ENCODE results near the gene C1orf174.

Gene C1orf174

GRCh38 chr1:3911981-3912808 lies 12.1 kb upstream of the C1orf174 start:
- no peak for TF ChIP-seq CTCF (IDR thresholded peaks at IDR 0.05; ENCODE audit: low read depth, low read length)
- no peak overlapping the region for H3K4me3 ChIP-seq (ENCODE audit: low read depth, low read length)

GRCh38 chr1:3910857-3911845 lies 11.1 kb upstream of the C1orf174 start:
- H3K4me3 ChIP-seq (ENCODE audit: low read depth, low read length) = no peak overlapping the region
- peak; percentile 54 for TF ChIP-seq CTCF (IDR thresholded peaks at IDR 0.05; ENCODE audit: low read depth, low read length)

- no peak overlapping the region for H3K4me3 ChIP-seq (ENCODE audit: low read depth, low read length)
Measured at GRCh38 chr1:3910049-3910731, 10.1 kb upstream of the C1orf174 start.

GRCh38 chr1:3909615-3910014 lies 9.5 kb upstream of the C1orf174 start:
- no peak overlapping the region for H3K4me3 ChIP-seq (ENCODE audit: low read depth, low read length)
- TF ChIP-seq CTCF (IDR thresholded peaks at IDR 0.05; ENCODE audit: low read depth, low read length) = no peak

More at GRCh38 chr1:3910049-3910731, 10.1 kb upstream of the C1orf174 start:
- TF ChIP-seq CTCF (IDR thresholded peaks at IDR 0.05; ENCODE audit: low read depth, low read length) = no peak

GRCh38 chr1:3908886-3909517 lies 8.9 kb upstream of the C1orf174 start:
- no peak overlapping the region for H3K4me3 ChIP-seq (ENCODE audit: low read depth, low read length)
- TF ChIP-seq CTCF (IDR thresholded peaks at IDR 0.05; ENCODE audit: low read depth, low read length) = no peak

GRCh38 chr1:3907621-3908165 lies 7.6 kb upstream of the C1orf174 start:
- no peak for TF ChIP-seq CTCF (IDR thresholded peaks at IDR 0.05; ENCODE audit: low read depth, low read length)
- no peak overlapping the region for H3K4me3 ChIP-seq (ENCODE audit: low read depth, low read length)
